LNCaP clone FGC (cell line): ENCODE data around the gene USP49.

Experiments
- DNase-seq: peaks from one replicate; pipeline ENCODE4 v3.0.0-alpha.2; 2011; ENCODE audit warnings: low read depth
- H3K4me3 ChIP-seq: 2 replicates; pipeline ENCODE4 v1.5.1; 2011; ENCODE audit warnings: mild to moderate bottlenecking, low read depth, low read length, control low read depth
- CTCF ChIP-seq: IDR thresholded peaks from 2 replicates; pipeline ENCODE4 v1.5.1; 2012; ENCODE audit warnings: mild to moderate bottlenecking; ENCODE audit not compliant: control insufficient read depth, insufficient read depth; ENCODE audit errors: extremely low read depth

USP49 gene

GRCh38 chr6:41775293-41775882 is 119.8 kb downstream of the USP49 start:
- no peak overlapping the region for H3K4me3 ChIP-seq
- no peak for TF ChIP-seq CTCF
- DNase-seq: no peak

GRCh38 chr6:41774841-41775240 is 120.3 kb downstream of the USP49 start:
- no peak for DNase-seq
- H3K4me3 ChIP-seq: no peak overlapping the region
- TF ChIP-seq CTCF: no peak

GRCh38 chr6:41771058-41771983 is 123.9 kb downstream of the USP49 start:
- DNase-seq: no peak
- no peak for TF ChIP-seq CTCF
- no peak overlapping the region for H3K4me3 ChIP-seq

- no peak for DNase-seq
- no peak for TF ChIP-seq CTCF
- H3K4me3 ChIP-seq: no peak overlapping the region
Measured at GRCh38 chr6:41770381-41771057, 124.7 kb downstream of the USP49 start.

GRCh38 chr6:41769376-41769775 is 125.8 kb downstream of the USP49 start:
- no peak for DNase-seq
- no peak overlapping the region for H3K4me3 ChIP-seq
- no peak for TF ChIP-seq CTCF

- H3K4me3 ChIP-seq: no peak overlapping the region
- no peak for TF ChIP-seq CTCF
- no peak for DNase-seq
Measured at GRCh38 chr6:41768545-41769308, 126.4 kb downstream of the USP49 start.
